Stimulated activated CD4-positive, alpha-beta T cell treated with anti-CD3 and anti-CD28 coated beads, TNF-alpha, amount 100 ng/mL, for 24 hours (primary cell): ENCODE measurements around the gene DNASE2B.

Experiments used
- DNase-seq, 3 experiments: peaks; one replicate each; pipeline ENCODE4 v3.0.0-alpha.2; 2020; ENCODE audit warnings: low read depth in 3 of 3

DNASE2B gene

GRCh38 chr1:84374991-84375696 lies 23.1 kb upstream of the DNASE2B start:
- DNase-seq: no peak

GRCh38 chr1:84376000-84376910 lies 22.0 kb upstream of the DNASE2B start:
- no peak for DNase-seq

GRCh38 chr1:84377480-84378095 lies 20.7 kb upstream of the DNASE2B start:
- DNase-seq: no peak

GRCh38 chr1:84379138-84379916 lies 19.0 kb upstream of the DNASE2B start:
- no peak for DNase-seq

GRCh38 chr1:84379917-84380180 lies 18.4 kb upstream of the DNASE2B start:
- DNase-seq: no peak

GRCh38 chr1:84382127-84382526 lies 16.2 kb upstream of the DNASE2B start:
- no peak for DNase-seq

GRCh38 chr1:84385347-84385746 lies 12.9 kb upstream of the DNASE2B start:
- DNase-seq: no peak

- DNase-seq: no peak
These were observed 11.4 kb upstream of the DNASE2B start for GRCh38 chr1:84386716-84387479.

- no peak for DNase-seq
These were observed 10.7 kb upstream of the DNASE2B start for GRCh38 chr1:84387480-84388163.

- no peak for DNase-seq
These were observed 8.1 kb upstream of the DNASE2B start for GRCh38 chr1:84390226-84390625.

GRCh38 chr1:84401156-84401555 lies 2.9 kb downstream of the DNASE2B start:
- no peak for DNase-seq

GRCh38 chr1:84402060-84402459 lies 3.8 kb downstream of the DNASE2B start:
- no peak for DNase-seq

- no peak for DNase-seq
These were observed 4.2 kb downstream of the DNASE2B start for GRCh38 chr1:84402501-84402900.

GRCh38 chr1:84403347-84403746 lies 5.1 kb downstream of the DNASE2B start:
- no peak for DNase-seq

GRCh38 chr1:84406346-84406861 lies 8.1 kb downstream of the DNASE2B start:
- DNase-seq: no peak

- DNase-seq: no peak
These were observed 9.2 kb downstream of the DNASE2B start for GRCh38 chr1:84407524-84407923.

- no peak for DNase-seq
These were observed 9.7 kb downstream of the DNASE2B start for GRCh38 chr1:84407958-84408422.

GRCh38 chr1:84409888-84410287 lies 11.6 kb downstream of the DNASE2B start:
- no peak for DNase-seq

GRCh38 chr1:84410328-84411095 lies 12.2 kb downstream of the DNASE2B start:
- no peak for DNase-seq
